ENCODE measurements around the gene CNTNAP2.

The CNTNAP2 gene

GRCh38 chr7:146681487-146681886 lies 564.9 kb downstream of the CNTNAP2 start:
- no peak overlapping the region for H3K4me3 ChIP-seq (ENCODE audit: low read depth, low read length)
- no peak for DNase-seq (ENCODE audit: low read depth)
- no peak for TF ChIP-seq CTCF (IDR thresholded peaks at IDR 0.05; ENCODE audit: control insufficient read depth, extremely low read depth, insufficient read depth)

GRCh38 chr7:146683439-146683838 lies 566.8 kb downstream of the CNTNAP2 start:
- no peak for TF ChIP-seq CTCF (IDR thresholded peaks at IDR 0.05; ENCODE audit: control insufficient read depth, extremely low read depth, insufficient read depth)
- DNase-seq (ENCODE audit: low read depth): peak; percentile 17
- H3K4me3 ChIP-seq (ENCODE audit: low read depth, low read length): no peak overlapping the region

GRCh38 chr7:146690987-146691386 lies 574.4 kb downstream of the CNTNAP2 start:
- TF ChIP-seq CTCF (IDR thresholded peaks at IDR 0.05; ENCODE audit: control insufficient read depth, extremely low read depth, insufficient read depth): no peak
- H3K4me3 ChIP-seq (ENCODE audit: low read depth, low read length): no peak overlapping the region
- DNase-seq (ENCODE audit: low read depth): no peak

- TF ChIP-seq CTCF (IDR thresholded peaks at IDR 0.05; ENCODE audit: control insufficient read depth, extremely low read depth, insufficient read depth): no peak
- DNase-seq (ENCODE audit: low read depth): peak; percentile 54
- H3K4me3 ChIP-seq (ENCODE audit: low read depth, low read length): no peak overlapping the region
These were observed 582.5 kb downstream of the CNTNAP2 start for GRCh38 chr7:146698995-146699610.

- no peak overlapping the region for H3K4me3 ChIP-seq (ENCODE audit: low read depth, low read length)
- DNase-seq (ENCODE audit: low read depth): no peak
- no peak for TF ChIP-seq CTCF (IDR thresholded peaks at IDR 0.05; ENCODE audit: control insufficient read depth, extremely low read depth, insufficient read depth)
These were observed 583.5 kb downstream of the CNTNAP2 start for GRCh38 chr7:146700015-146700560.

GRCh38 chr7:146701166-146701565 lies 584.6 kb downstream of the CNTNAP2 start:
- TF ChIP-seq CTCF (IDR thresholded peaks at IDR 0.05; ENCODE audit: control insufficient read depth, extremely low read depth, insufficient read depth): no peak
- no peak overlapping the region for H3K4me3 ChIP-seq (ENCODE audit: low read depth, low read length)
- DNase-seq (ENCODE audit: low read depth): peak; percentile 85

GRCh38 chr7:146702898-146703297 lies 586.3 kb downstream of the CNTNAP2 start:
- H3K4me3 ChIP-seq (ENCODE audit: low read depth, low read length): no peak overlapping the region
- TF ChIP-seq CTCF (IDR thresholded peaks at IDR 0.05; ENCODE audit: control insufficient read depth, extremely low read depth, insufficient read depth): no peak

More at GRCh38 chr7:146702898-146703297, 586.3 kb downstream of the CNTNAP2 start:
- no peak for DNase-seq (ENCODE audit: low read depth)
